OCI-LY3 (cell line): Measurements from ENCODE around the gene LHFPL6.

Experiments
- CTCF ChIP-seq: fragments of 200-600, 300-600 bp; sonication (generic); IDR thresholded peaks from 2 replicates; pipeline ENCODE4 v1.5.1; 2014; ENCODE audit warnings: antibody characterized with exemption, low read length, low read depth
- EZH2phosphoT487 ChIP-seq: fragments of 200-600 bp; shearing (Covaris generic); IDR thresholded peaks from 2 replicates; pipeline ENCODE4 v1.6.1; 2018; ENCODE audit warnings: antibody characterized with exemption, mixed run types, low read depth

GRCh38 chr13:39641645-39642044 lies 38.7 kb upstream of the LHFPL6 start:
- no peak for TF ChIP-seq CTCF
- no peak for TF ChIP-seq EZH2phosphoT487
